ENCODE results near the gene GTPBP1. TPM values are rescaled to one million over a fixed set of nuclear protein-coding genes. Genes with fewer than 3 reads are reported as not detected.

GTPBP1 gene
- total and polyA plus RNA-seq, 2 of the 4 experiments (the other 2 are of a cell fraction): 12.4 to 29.5 TPM

DNA sequence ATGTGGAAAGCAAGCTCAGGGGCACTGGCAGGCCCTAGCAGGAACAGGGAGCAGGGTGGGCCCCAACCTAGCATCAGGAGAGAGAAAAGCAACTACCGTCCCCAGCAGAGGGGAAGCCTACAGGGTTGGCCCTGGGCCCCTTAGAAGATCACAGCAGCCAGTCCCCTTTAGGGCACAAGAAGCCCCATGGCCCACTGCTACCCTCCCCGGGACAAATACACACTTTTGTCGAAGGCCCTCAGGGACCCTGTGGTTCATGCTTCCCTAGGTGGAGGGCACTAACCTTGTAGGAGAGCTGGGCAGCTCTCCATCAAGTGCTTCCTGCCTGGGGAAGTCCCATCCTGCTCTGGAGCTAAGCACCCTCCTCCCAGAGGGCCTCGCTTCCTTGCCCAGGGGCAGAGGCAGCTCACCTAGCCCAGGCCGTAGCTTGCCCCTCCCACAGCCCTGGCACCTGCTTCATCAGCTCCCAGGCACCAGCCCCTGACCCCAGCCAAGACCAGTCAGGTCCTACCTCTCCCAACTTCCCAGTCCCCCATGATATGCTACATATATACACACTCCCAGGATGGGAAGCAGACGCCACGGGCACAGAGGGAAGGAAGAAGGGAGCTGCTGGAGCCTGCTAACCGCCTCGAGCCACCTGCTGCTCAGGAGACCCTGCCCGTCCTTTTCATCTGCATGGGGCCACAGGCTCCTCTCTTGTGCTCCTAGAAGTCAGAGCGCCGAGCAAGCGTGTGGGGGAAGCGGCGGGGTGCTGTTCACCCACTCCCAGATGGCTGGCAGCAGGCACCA, 29.9 kb downstream of the GTPBP1 start:
- no peak overlapping the region for H2BK20ac ChIP-seq (ENCODE audit: low read depth, low read length)
- H4K8ac ChIP-seq (ENCODE audit: low read depth in 2 of 2, low read length in 2 of 2): no peak overlapping the region
- no peak overlapping the region for H2AFZ ChIP-seq (replicated peaks; ENCODE audit: low read length, poor library complexity)
- ChIA-PET CTCF (no interaction called here), POLR2A (ENCODE audit: unreplicated experiment) (no interaction called here)
- H2AK5ac ChIP-seq (ENCODE audit: low read depth, low read length): no peak overlapping the region
- BruUV-seq (replicated peaks): no TSS peak
- DNase-seq (no peak), ATAC-seq (ENCODE audit: low read depth) (no peak)
- H2BK120ac ChIP-seq (ENCODE audit: low read depth, low read length): no peak overlapping the region
- no peaks in the 10 kb centered on the region for H3K27me3 ChIP-seq (ENCODE audit: control insufficient read depth, insufficient read depth, low read length)
- no peak overlapping the region for H4K91ac ChIP-seq (ENCODE audit: insufficient read depth, low read depth, low read length)
- H3K4me3 ChIP-seq (ENCODE audit: insufficient read depth, low read depth, low read length): no peak overlapping the region
- no peak overlapping the region for H3K27ac ChIP-seq (ENCODE audit: insufficient read depth, low read length)
- no peak overlapping the region for H2AK9ac ChIP-seq (replicated peaks; ENCODE audit: low read depth, low read length, poor library complexity)
- H3K9me3 ChIP-seq (ENCODE audit: control insufficient read depth, insufficient read depth, low read length): no peaks in the 10 kb centered on the region
- no peak overlapping the region for H3K14ac ChIP-seq (replicated peaks; ENCODE audit: low read depth, low read length)
- no peak overlapping the region for H3K23ac ChIP-seq (ENCODE audit: low read depth, low read length)
- peaks cover 18% of the 10 kb centered on the region for H4K20me1 ChIP-seq (ENCODE audit: insufficient read depth, low read length)
- no peak overlapping the region for H3K18ac ChIP-seq (ENCODE audit: low read depth, low read length)
- H2BK5ac ChIP-seq (ENCODE audit: low read depth, low read length, poor library complexity, severe bottlenecking): no peak overlapping the region
- intact Hi-C loops (cut with micrococcal nuclease): no loop called here
- peaks cover 5% of the 10 kb centered on the region for H3K4me1 ChIP-seq (ENCODE audit: control insufficient read depth, insufficient read depth, low read length)
- H3K4ac ChIP-seq (ENCODE audit: low read depth, low read length): no peak overlapping the region
- no peak overlapping the region for H3K56ac ChIP-seq (ENCODE audit: extremely low read depth, insufficient read depth, low read length)
- peaks cover 78% of the 10 kb centered on the region for H3K36me3 ChIP-seq (ENCODE audit: control insufficient read depth, insufficient read depth, low read length)
- H3K79me1 ChIP-seq (ENCODE audit: low read depth in 1 of 2, low read length in 2 of 2): peaks cover 0 to 24% of the 10 kb centered on the region in 2 experiments; a peak in 2 of 4 replicates
- H4K5ac ChIP-seq (ENCODE audit: low read depth, low read length): no peak overlapping the region
- WGBS, 2 experiments (ENCODE audit: extremely low coverage in 2 of 2, insufficient read length in 1 of 2): 100% methylated on average over 6 of the region's 15 CpGs; no CpG with 5 or more reads in 1 of the 2 experiments
- in situ Hi-C loops (cut with MboI; ENCODE audit: low sequenced_read_pairs): no loop called here
- H3K4me2 ChIP-seq (ENCODE audit: low read depth, low read length): no peak overlapping the region
- dilution Hi-C loops (cut with HindIII; ENCODE audit: low sequenced_read_pairs, unreplicated experiment): no loop called here
- H3K9ac ChIP-seq (ENCODE audit: low read depth, low read length): no peak overlapping the region
- TF ChIP-seq FOS (IDR thresholded peaks at IDR 0.05; ENCODE audit: low read depth, low read length): no peak
- no peak for TF ChIP-seq CHD1 (IDR thresholded peaks at IDR 0.05; ENCODE audit: low read depth, low read length)
- TF ChIP-seq RAD21 (IDR thresholded peaks at IDR 0.05; ENCODE audit: low read length): no peak
- TF ChIP-seq MAZ (IDR thresholded peaks at IDR 0.05; ENCODE audit: borderline replicate concordance, low read depth, low read length): no peak
- TF ChIP-seq CEBPB (IDR thresholded peaks at IDR 0.05; ENCODE audit: low read depth, low read length): no peak
- no peak for TF ChIP-seq NFE2L2 (IDR thresholded peaks at IDR 0.05; ENCODE audit: low read depth, low read length)
- TF ChIP-seq RFX5 (IDR thresholded peaks at IDR 0.05; ENCODE audit: low read depth, low read length): no peak
- no peak for TF ChIP-seq MXI1 (IDR thresholded peaks at IDR 0.05; ENCODE audit: borderline replicate concordance, low read depth, low read length)
- TF ChIP-seq, protein P1, sequence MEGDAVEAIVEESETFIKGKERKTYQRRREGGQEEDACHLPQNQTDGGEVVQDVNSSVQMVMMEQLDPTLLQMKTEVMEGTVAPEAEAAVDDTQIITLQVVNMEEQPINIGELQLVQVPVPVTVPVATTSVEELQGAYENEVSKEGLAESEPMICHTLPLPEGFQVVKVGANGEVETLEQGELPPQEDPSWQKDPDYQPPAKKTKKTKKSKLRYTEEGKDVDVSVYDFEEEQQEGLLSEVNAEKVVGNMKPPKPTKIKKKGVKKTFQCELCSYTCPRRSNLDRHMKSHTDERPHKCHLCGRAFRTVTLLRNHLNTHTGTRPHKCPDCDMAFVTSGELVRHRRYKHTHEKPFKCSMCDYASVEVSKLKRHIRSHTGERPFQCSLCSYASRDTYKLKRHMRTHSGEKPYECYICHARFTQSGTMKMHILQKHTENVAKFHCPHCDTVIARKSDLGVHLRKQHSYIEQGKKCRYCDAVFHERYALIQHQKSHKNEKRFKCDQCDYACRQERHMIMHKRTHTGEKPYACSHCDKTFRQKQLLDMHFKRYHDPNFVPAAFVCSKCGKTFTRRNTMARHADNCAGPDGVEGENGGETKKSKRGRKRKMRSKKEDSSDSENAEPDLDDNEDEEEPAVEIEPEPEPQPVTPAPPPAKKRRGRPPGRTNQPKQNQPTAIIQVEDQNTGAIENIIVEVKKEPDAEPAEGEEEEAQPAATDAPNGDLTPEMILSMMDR (conservative IDR thresholded peaks at IDR 0.05; ENCODE audit: low read depth, low read length): no peak
- TF ChIP-seq, protein P2, sequence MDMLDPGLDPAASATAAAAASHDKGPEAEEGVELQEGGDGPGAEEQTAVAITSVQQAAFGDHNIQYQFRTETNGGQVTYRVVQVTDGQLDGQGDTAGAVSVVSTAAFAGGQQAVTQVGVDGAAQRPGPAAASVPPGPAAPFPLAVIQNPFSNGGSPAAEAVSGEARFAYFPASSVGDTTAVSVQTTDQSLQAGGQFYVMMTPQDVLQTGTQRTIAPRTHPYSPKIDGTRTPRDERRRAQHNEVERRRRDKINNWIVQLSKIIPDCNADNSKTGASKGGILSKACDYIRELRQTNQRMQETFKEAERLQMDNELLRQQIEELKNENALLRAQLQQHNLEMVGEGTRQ (IDR thresholded peaks at IDR 0.05; ENCODE audit: low read depth, low read length): no peak
- no peak for TF ChIP-seq POLR2A (IDR thresholded peaks at IDR 0.05; ENCODE audit: low read depth, low read length)
- no peak for TF ChIP-seq SMC3 (IDR thresholded peaks at IDR 0.05; ENCODE audit: low read depth, low read length)
- TF ChIP-seq BHLHE40 (IDR thresholded peaks at IDR 0.05; ENCODE audit: low read depth, low read length): no peak
- TF ChIP-seq MAFK (IDR thresholded peaks at IDR 0.05; ENCODE audit: low read depth, low read length): no peak
- TF ChIP-seq RCOR1 (IDR thresholded peaks at IDR 0.05; ENCODE audit: insufficient replicate concordance, low read length): no peak
- TF ChIP-seq, protein P3, sequence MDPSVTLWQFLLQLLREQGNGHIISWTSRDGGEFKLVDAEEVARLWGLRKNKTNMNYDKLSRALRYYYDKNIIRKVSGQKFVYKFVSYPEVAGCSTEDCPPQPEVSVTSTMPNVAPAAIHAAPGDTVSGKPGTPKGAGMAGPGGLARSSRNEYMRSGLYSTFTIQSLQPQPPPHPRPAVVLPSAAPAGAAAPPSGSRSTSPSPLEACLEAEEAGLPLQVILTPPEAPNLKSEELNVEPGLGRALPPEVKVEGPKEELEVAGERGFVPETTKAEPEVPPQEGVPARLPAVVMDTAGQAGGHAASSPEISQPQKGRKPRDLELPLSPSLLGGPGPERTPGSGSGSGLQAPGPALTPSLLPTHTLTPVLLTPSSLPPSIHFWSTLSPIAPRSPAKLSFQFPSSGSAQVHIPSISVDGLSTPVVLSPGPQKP (IDR thresholded peaks at IDR 0.05; ENCODE audit: borderline replicate concordance, low read depth, low read length): no peak
- no peak overlapping the region for H2BK15ac ChIP-seq (ENCODE audit: low read depth, low read length)
- H3K9me1 ChIP-seq (ENCODE audit: insufficient read depth, low read length): no peaks in the 10 kb centered on the region

Data from IMR-90 (cell line).